Left lung (tissue), 10 donors: ENCODE data around the gene MAGI1. TPM values are rescaled to one million over a fixed set of nuclear protein-coding genes. Genes with fewer than 3 reads are reported as not detected.

Experiments used
- ATAC-seq: fragments of 200-7000 bp; cut with Tn5 transposase; one replicate; pipeline ENCODE4 v1.9.1; 2020; ENCODE audit warnings: moderate library complexity
- DNase-seq, 4 donors: peaks; one replicate each; pipeline ENCODE4 v3.0.0-alpha.2; 2013 to 2020
- H3K27ac ChIP-seq, 2 donors: fragments of 200-600 bp; sonication (generic) in 1 of 2; one replicate each; pipeline versions ENCODE4 v1.5.0 to v1.8.0; 2020 to 2021
- H3K27me3 ChIP-seq, 2 donors: fragments of 200-600 bp; sonication (generic) in 1 of 2; one replicate each; pipeline versions ENCODE4 v1.5.0 to v1.8.0; 2020 to 2021
- H3K36me3 ChIP-seq, 2 donors: fragments of 200-600 bp; sonication (generic) in 1 of 2; one replicate each; pipeline versions ENCODE4 v1.5.0 to v1.8.0; 2020 to 2021
- H3K4me1 ChIP-seq, 2 donors: fragments of 200-600 bp; one replicate each; pipeline ENCODE4 v1.8.0; 2021
- H3K4me3 ChIP-seq, 2 donors: fragments of 200-600 bp; sonication (generic) in 1 of 2; one replicate each; pipeline versions ENCODE4 v1.5.0 to v1.8.0; 2020 to 2021; ENCODE audit warnings: mild to moderate bottlenecking in 1 of 2
- H3K9me3 ChIP-seq, 2 donors: fragments of 200-600 bp; sonication (generic) in 1 of 2; one replicate each; pipeline versions ENCODE4 v1.5.0 to v1.8.0; 2020 to 2021
- intact Hi-C, 2 donors: fragments of 100-400 bp; cut with DNase I; formaldehyde crosslinking; loops; one replicate each; pipeline versions ENCODE4 v1.11.2 to v1.14.2; 2022
- polyA plus RNA-seq, 6 donors: library from polyadenylated mRNA; unstranded; fragments of 120-200 nt; gene quantifications; one replicate each; pipeline ENCODE4 v1.2.1, GENCODE V29; 2013; ENCODE audit not compliant: insufficient read length in 6 of 6
- total RNA-seq, 2 donors: library from RNA; stranded (reverse); fragmentation: NEBNext Ultra II Directional; extraction: Animal tissue kit (Norgen Biotek cat#: 25700); gene quantifications; one replicate each; pipeline ENCODE4 v1.2.1, GENCODE V29; 2021
- TF ChIP-seq, protein P1 (sequence below), 2 donors: fragments of 200-600 bp; sonication (generic) in 1 of 2; IDR thresholded peaks; one replicate each; pipeline versions ENCODE4 v1.5.0 to v1.8.0; 2021; ENCODE audit warnings: antibody characterized with exemption in 2 of 2
- donor health status: DM: no; HTN: yes; CAD: no.
- donor health status: DM: no; HTN: no; CAD: no.

The MAGI1 gene
- total and polyA plus RNA-seq, 8 donors: 25.4 to 32.0 (median 28.7) TPM

DNA sequence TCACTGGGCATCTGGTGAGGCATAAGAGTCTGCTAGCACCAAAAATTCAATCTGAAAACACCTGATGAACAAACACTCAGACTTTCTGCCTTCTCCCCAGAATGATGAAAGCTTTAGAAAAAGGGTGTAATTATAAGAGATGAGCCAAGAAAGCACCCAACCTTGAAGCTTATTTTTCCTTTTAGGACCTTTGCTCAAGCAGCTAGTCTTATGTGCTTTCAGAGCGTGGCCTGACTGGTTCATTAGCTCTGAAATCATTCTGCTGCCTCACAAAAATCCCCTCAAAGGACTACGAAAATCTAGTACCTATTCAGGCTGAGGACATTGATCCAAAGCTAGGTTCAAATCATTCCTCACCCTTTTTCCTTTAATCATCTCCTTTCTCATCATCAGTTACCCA, 662.3 kb downstream of the MAGI1 start:
- no peaks in the 10 kb centered on the region for H3K27me3 ChIP-seq
- DNase-seq (no peak), ATAC-seq (no peak)
- peaks cover 0 to 12% of the 10 kb centered on the region in 2 donors for H3K36me3 ChIP-seq
- no peak overlapping the region for H3K4me3 ChIP-seq
- H3K9me3 ChIP-seq: no peaks in the 10 kb centered on the region
- no peak overlapping the region for H3K27ac ChIP-seq
- TF ChIP-seq, protein P1, sequence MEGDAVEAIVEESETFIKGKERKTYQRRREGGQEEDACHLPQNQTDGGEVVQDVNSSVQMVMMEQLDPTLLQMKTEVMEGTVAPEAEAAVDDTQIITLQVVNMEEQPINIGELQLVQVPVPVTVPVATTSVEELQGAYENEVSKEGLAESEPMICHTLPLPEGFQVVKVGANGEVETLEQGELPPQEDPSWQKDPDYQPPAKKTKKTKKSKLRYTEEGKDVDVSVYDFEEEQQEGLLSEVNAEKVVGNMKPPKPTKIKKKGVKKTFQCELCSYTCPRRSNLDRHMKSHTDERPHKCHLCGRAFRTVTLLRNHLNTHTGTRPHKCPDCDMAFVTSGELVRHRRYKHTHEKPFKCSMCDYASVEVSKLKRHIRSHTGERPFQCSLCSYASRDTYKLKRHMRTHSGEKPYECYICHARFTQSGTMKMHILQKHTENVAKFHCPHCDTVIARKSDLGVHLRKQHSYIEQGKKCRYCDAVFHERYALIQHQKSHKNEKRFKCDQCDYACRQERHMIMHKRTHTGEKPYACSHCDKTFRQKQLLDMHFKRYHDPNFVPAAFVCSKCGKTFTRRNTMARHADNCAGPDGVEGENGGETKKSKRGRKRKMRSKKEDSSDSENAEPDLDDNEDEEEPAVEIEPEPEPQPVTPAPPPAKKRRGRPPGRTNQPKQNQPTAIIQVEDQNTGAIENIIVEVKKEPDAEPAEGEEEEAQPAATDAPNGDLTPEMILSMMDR (IDR thresholded peaks at IDR 0.05): no peak
- no peaks in the 10 kb centered on the region for H3K4me1 ChIP-seq
- intact Hi-C loops: no loop called here

DNA sequence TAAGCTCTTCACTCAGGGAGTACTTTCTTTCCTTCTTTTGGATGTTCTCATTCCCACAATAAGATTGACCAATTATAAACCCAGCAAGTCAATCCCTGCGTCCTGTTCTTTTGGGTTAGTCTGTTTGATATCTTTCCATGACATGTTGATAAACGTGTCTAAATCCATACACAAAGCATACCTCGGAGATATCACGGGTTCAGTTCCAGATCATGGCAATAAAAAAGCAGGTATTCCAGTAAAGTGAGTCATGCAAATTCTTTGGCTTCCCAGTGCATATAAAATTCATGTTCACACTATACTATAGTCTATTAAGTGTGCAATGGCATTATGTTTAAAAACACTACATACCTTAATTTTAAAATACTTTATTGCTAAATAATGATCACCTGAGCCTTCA, 667.7 kb downstream of the MAGI1 start:
- ATAC-seq (no peak), DNase-seq (no peak)
- Histone ChIP-seq H3K36me3 (peaks cover 0 to 3% of the 10 kb centered on the region in 2 donors), H3K27ac (no peak overlapping the region), H3K9me3 (no peaks in the 10 kb centered on the region), H3K4me3 (no peak overlapping the region), H3K27me3 (no peaks in the 10 kb centered on the region), H3K4me1 (no peaks in the 10 kb centered on the region)
- intact Hi-C loops: no loop called here
- TF ChIP-seq, protein P1 (IDR thresholded peaks at IDR 0.05): no peak

DNA sequence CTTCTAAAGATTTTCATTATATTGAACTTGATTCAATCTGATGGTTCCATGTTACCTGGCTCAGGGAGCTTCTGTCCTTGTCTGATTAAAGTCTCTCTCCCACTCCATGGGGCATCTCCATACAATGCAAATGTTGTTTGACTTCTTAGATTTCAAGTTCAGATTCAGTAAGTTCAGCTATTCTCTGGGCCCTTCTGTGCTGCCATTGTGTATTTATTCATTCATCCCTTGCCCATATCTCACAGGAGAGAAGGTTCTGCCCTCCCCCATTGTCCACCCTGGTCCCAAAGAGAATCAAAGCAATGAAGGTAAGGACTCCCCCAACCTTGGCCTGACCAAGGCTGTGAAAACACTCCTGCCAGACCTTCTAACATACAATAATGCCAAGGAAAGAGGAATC, 669.9 kb downstream of the MAGI1 start:
- Histone ChIP-seq H3K9me3 (no peaks in the 10 kb centered on the region), H3K36me3 (no peaks in the 10 kb centered on the region), H3K27me3 (no peaks in the 10 kb centered on the region), H3K27ac (no peak overlapping the region), H3K4me3 (no peak overlapping the region), H3K4me1 (no peaks in the 10 kb centered on the region)
- ATAC-seq (no peak), DNase-seq (no peak)
- TF ChIP-seq, protein P1 (IDR thresholded peaks at IDR 0.05): no peak
- intact Hi-C loops: no loop called here

DNA sequence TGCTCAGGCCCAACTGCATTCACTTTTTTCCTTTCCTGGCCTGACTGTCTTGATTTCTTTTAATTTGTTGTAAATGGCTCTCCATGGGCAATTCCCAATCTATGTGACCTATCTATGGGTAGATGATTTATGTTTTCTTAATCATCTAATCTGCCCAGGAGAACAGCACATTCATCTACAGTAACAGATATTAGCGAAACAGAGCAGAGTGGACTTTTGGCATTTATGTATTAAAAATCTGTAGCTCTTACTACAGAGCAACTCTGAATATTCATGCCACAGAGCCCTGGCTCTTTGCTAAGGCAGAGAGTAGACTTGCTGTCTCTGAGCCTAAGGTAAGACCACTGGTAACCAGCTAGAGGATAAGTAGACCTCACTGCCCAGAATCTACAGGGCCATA, 676.0 kb downstream of the MAGI1 start:
- Histone ChIP-seq H3K27me3 (peaks cover 0 to 1% of the 10 kb centered on the region in 2 donors), H3K36me3 (peaks cover 0 to 21% of the 10 kb centered on the region in 2 donors), H3K4me1 (no peaks in the 10 kb centered on the region), H3K4me3 (no peak overlapping the region), H3K9me3 (peaks cover 0 to 4% of the 10 kb centered on the region in 2 donors), H3K27ac (no peak overlapping the region)
- ATAC-seq (no peak), DNase-seq (no peak)
- TF ChIP-seq, protein P1 (IDR thresholded peaks at IDR 0.05): no peak
- intact Hi-C loops: no loop called here

DNA sequence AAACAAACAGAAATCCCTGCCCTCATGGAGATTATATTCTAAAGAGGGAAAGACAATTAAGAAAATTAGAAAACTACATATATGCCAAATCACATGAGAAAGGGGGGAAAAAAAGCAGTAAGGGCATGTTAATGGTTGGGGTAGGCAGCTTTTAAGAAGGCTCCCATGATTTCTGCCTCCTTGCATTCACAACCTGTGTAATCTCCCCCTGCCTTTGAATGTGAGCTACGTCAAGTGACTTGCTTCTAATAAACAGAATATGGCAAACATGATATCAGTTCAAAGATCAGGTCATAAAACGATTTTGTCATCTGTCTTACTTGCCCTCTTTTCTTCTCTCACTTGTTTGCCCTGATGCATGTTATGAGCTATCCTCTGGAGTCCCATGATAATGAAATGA, 677.3 kb downstream of the MAGI1 start:
- H3K36me3 ChIP-seq: peaks cover 0 to 27% of the 10 kb centered on the region in 2 donors
- ATAC-seq (no peak), DNase-seq (no peak)
- no peak overlapping the region for H3K4me3 ChIP-seq
- peaks cover 0 to 13% of the 10 kb centered on the region in 2 donors for H3K27me3 ChIP-seq
- no peak overlapping the region for H3K27ac ChIP-seq
- H3K4me1 ChIP-seq: no peaks in the 10 kb centered on the region
- H3K9me3 ChIP-seq: peaks cover 0 to 4% of the 10 kb centered on the region in 2 donors
- TF ChIP-seq, protein P1 (IDR thresholded peaks at IDR 0.05): no peak
- intact Hi-C loops: no loop called here
